A204.1 (cell line): ENCODE results near the gene KLF14.
"Not testable (repeated sequence)": the region's sequence is repeated elsewhere in the genome, so short reads cannot be mapped to it uniquely, and the experiment has no call there.

Source experiments
- FAIRE-seq: peaks from 2 replicates; lab custom pipeline; 2012; peaks lifted over from hg19 to GRCh38; lab: Jason Lieb, UNC

The KLF14 gene

GRCh38 chr7:130733931-130734814 is at the start of gene KLF14:
Gene KLF14, minus strand, starts transcription at chr7:130734207. Its CDS starts 174 bp downstream, at chr7:130734033.
- FAIRE-seq, result no peak

DNA sequence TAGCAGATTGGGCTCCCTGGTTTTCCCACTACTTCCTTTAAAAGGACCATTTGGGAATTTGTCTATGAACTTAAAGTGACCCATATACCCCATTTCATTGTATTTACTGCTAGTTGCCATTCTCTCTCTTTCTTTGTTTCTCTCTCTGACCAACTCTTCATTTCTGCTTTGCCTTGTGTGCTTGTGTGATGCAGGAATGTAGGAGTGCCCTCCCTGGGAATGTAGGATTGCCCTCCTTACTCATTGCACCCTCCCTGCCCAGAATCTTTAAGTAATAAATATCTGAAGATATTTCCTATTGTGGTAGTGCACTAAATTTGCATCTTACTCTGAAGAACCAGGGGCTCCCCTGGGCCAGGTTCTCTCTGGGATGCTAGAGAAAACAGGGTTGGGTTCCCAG is 47.3 kb upstream of the KLF14 start:
- no peak for FAIRE-seq

DNA sequence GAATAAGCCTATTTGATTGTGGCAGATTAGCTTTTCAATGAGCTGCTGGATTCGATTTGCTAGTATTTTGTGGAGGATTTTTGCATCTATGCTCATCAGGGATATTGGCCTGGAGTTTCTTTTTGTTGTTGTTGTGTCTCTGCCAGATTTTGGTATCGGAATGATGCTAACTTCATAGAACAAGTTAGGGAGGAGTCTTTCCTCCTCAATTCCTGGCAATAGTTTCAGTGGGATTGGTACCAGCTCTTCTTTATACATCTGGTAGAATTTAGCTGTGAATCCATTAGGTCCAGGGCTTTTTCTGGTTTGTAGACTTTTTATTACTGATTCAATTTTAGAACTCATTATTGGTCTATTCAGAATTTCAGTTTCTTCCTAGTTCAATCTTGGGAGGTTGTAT is 43.4 kb upstream of the KLF14 start:
- FAIRE-seq, result no peak

DNA sequence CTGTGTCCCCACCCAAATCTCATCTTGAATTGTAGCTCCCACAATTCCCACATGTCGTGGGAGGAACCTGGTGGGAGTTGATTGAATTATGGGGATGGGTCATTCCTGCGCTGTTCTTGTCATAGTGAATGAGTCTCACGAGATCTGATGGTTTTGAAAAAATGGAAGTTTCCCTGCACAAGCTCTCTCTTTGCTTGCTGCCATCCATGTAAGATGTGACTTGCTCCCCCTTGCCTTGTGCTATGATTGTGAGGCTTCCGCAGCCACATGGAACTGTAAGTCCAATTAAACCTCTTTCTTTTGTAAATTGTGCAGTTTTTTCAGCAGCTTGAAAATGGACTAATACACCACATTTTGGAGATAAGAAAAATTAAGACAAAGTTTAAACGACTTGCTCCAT is 38.4 kb upstream of the KLF14 start:
- FAIRE-seq, result not testable (repeated sequence)

DNA sequence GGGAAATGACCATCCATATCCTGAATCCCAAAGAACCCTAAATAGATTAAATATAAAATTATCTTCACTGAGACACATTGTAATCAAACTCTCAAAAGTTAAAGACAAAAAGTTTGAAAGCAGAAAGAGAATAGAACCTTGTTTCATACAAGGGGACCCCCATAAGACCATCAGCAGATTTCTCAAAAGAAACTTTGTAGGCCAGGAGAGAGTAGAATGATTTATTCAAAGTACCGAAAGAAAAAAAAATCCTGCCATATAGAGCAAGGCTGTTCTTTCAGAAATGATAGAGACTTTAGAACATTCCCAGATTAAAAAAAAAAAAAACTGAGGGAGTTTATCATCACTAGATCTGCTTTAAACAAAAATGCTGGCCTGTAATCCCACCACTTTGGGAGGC is 34.8 kb upstream of the KLF14 start:
- no peak for FAIRE-seq

- FAIRE-seq, result not testable (repeated sequence)
These were observed 30.6 kb upstream of the KLF14 start for GRCh38 chr7:130764569-130764968.

DNA sequence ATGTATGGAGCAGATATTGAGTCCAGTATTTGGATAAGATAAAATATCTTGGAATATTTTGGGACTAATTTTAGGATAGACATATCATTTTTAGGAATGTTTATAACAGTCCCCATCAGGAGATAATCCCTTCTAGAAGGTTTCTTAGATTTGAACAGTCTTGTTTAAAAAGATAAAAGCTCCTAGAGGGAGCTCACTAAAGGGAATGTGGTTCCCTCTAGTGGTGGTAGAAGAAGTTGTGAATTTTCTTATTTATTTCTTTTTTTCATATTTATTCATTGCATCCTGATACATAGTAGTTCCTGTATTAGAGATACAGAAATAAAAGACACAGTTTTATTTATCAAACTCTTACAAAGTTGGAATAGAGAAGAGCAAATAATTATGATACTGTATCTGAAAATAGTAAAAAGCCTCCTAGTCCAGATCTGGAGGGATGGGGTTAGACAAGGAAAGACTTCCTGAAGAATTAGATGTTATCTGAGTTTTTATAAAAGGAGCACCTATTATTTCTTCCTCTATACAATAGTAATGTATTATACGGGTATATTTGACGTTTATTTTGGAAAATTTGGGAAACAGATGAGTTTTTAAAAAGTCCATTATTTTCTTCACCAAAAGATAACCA is 24.5 kb upstream of the KLF14 start:
- peak; percentile 99 for FAIRE-seq

DNA sequence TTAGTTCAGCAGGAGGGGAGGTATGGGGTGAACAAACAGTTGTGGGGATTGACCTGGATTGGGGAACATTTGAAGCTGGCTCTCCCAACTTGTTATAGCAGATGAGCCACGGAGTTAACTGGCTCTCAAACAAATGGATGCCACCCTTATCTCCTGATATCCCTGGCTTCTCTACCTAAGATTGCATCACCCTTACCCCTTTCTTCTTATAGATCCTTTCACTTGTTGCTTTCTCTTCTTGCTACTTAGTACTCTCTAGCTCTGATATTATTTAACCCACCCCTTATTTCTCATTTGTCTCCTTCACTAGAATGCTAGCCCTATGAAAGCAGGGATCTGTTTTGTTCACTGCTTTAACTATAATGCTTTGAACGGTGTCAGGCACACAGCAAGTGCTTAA is 22.3 kb upstream of the KLF14 start:
- no peak for FAIRE-seq

- no peak for FAIRE-seq
These were observed 18.4 kb upstream of the KLF14 start for GRCh38 chr7:130752424-130752823.

DNA sequence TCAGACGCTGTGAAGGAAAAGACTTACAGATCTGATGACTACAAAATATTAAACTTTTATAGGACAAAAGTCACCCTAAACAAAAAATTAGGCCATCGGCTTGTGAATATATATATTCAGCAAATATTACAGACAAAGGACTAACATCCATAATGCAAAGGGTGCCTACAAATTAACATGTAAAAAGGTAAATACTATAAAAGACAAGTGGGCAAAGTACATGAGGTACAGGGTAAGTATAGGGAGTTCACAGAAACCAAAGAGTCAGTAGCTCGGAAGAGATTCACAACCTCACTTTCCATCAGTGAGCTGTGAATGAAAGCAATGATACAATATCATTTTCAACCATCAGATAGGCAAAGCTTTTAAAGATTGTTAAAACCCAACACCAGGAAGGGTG is 16.7 kb upstream of the KLF14 start:
- FAIRE-seq, result no peak

GRCh38 chr7:130748531-130749389 is 14.8 kb upstream of the KLF14 start:
- no peak for FAIRE-seq

DNA sequence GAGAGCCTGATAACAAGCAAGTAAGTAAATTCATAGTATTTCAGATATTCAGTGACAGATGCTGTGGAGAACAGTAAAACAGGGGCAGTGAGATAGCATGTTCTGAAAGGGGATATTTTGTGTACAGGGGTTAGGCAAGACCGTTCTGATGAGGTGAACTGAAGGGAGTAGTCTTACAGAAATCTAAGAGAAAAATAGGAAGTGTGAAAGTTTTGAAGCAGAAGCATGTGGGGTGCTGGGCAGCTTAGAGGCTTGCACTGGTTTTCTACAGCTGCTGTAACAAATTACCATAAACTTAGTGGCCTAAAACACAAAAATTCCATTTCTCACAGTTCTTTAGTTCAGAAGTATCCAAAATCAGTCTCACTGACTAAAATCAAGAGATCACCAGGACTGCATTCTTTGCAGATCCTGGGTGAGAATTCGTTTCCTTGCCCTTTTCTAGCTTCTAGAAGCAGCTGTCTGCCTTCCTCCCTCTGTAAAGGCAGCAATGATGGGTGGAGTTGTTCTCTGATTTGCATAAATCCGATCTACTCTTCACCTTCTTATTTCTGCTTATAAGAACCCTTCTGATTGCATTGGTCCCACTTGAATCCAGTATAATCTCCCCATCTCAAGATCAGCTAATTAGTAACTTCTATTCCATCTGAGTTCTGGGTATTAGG is 7.5 kb upstream of the KLF14 start:
- FAIRE-seq, result no peak

DNA sequence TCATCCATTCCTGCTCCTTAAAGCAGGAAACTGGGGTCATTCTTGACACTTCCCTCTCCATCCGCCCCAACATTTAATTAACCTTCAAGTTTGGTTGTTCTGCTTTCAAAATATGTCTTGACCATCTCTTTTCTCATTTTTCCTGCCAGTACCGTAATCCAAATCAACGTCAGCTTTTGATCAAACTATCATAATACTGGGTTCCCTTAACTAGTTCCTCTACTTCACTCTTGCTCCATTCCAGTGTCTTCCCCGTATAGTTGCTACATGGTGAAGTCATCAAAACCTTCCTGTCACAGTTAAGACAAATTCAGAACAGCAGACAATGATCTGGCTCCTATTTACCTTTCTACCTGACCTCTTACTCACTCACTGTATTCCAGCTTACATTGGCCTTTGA is 6.6 kb upstream of the KLF14 start:
- no peak for FAIRE-seq

DNA sequence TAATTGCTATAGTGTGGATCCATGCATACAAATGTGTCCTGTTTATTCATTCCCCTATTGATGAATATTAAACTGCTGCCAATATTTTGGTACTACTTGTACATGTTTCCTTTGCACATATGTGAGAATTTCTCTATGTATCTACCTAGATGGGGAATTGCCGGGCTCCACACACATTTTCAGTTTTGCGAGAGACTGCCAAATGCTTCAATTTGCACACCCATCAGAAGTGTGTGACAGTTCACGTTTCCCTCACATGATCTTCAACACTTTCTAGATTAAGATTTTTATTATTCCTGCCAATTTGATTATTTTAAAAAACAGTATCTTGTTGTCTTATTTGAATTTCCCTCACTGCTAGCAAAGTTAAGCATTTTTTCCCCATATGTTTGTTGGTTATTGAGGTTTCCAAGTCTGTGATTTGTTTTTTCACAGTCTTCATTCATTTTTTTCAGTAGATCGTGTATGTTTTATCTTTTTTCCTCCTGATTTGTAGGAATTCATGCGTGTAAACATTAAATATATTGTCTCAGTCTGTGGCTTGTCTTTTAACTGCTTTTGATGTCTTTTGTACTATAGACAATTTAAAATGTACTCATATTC is 2.4 kb upstream of the KLF14 start:
- FAIRE-seq, result no peak

DNA sequence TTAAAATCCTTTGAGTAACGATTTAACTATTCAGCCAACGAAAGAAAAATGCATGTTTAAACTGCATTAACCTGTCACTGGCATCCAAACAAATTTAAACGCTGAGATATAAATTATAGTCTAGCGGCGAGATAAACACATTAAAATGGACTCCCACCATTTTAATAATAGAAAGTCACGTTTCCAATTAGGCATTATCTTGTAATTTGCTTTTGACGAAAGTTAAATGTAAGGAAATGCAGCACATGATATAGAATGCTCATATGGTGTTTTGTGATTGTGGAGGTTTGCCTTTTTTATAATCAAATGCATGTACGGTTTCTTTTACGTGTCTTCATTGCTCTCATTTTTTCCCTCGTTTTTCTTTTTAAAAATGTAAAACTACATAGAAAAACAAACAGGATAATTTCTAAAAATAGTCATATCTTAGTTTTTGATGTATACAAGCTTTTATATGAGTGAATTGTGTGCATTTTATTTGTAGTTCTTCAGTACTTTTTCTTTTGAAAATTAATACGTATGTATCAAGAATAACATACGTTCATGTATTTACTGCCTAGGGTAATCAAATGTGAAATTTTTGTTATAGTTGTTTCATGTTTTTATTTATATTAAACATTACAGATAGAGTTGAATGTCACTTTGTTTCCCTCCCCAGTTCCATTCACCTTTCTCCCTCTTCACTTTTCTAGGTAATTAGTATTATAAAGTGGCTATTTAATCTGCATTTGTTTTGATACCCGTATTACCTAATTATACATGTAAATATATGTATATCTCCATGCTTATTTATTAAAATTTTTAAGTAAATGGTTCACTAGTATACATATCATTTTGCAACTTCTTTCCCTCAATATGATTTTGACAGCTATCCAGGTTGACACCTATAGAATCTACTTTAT is 1.1 kb upstream of the KLF14 start:
- peak; percentile 84 for FAIRE-seq

DNA sequence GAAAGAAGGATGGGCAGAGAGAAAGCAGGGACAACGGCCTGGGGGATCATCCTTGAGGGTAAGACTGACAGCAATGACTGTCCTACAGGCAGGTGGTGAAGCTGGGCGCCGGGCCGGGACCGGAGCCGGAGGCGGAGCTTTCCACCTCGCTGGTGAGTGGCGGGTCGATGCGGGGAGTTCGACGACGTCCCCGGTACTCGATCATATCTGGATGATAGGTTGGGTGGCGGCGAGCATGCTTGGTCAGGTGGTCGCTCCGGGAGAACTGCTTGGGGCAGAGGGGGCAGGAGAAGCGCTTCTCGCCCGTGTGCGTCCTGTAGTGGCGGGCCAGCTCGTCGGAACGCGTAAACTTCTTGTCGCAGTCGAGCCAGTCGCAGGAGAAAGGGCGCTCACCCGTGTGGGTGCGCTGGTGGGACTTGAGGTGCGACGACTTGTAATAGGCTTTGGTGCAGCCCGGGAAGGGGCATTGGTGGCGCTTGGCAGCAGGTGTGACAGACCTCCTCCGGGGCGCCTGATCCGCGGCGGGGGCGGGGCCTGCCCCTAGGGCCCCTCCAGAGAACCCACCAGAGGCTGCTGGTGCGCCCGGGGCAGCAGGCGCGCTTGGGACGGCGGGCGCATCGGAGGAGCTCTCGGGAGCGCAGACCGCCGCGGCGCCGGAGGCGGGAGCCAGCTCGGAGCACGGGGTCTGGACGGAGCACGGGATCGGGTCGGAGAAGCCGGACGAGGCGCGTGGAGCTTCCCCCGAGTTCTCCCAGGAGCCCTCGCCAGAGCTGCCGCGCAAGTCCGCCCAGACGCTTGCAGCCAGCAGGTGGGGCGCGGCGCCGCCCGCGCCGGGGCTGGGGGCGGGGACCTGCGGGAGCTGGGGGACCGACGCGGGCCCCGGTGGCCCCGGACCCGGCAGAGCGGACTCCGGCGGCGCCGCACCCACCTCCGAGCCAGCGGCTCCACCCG is 752 bp downstream of the KLF14 start:
- no peak for FAIRE-seq

GRCh38 chr7:130723784-130724183 is 10.2 kb downstream of the KLF14 start:
- no peak for FAIRE-seq

DNA sequence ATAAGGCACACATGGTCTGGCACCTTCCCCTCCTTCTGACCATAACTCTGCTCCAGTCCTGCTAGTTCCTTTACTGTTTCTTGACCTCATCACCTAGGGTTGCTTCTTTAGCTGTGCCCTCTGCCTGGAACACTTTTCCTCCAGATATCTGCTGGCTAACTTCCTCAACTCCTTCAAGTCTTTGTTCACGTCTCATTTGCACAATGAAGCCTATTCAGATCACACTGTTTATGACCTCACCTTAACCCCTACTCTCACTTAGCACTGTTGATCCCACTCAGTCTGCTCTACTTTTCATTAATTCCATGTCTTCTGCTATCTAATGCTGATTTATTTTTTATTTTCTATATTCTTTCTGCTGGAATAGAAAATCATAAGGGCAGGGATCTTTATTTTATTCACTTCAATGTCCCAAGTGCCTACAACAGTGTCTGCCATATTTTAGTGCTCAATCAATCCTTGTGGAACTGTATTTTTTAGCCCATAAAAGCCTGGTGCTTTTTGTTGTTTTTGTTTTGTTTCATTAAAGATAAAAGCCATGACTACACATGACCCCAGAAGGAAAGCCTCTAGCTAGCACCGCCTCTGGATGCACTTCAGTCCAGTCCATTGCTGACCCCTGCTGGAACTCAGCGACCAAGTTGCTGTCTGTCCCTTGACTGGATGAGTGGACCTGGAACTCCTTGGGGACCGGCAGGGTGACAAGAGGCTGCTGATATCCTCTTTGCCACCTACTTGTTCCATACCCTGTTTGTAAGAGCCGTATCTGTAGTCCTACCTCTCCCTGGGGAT is 12.3 kb downstream of the KLF14 start:
- peak; percentile 69 for FAIRE-seq

DNA sequence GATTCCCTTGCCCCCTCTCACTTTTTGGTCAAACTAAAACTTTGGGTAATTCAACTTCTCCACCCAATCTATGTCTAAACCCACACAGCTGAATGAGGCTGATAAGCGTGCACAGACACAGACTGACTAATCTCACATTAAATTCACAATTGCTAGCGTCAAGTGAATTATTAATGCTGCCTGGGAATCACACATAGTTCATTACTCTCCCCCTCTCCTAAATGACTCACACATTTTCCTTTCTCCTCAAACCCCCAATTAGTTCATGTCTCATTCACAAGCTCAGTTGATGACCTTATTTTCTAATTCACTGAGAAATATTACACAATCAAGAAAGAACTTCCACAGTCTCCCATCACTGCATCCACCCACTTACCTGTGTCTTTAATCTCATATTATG is 14.5 kb downstream of the KLF14 start:
- no peak for FAIRE-seq
